ENCODE data around the gene MRPL19.
A peak's percentile ranks its signal among the peaks of the same experiment; 100 is the strongest.

The MRPL19 gene

DNA sequence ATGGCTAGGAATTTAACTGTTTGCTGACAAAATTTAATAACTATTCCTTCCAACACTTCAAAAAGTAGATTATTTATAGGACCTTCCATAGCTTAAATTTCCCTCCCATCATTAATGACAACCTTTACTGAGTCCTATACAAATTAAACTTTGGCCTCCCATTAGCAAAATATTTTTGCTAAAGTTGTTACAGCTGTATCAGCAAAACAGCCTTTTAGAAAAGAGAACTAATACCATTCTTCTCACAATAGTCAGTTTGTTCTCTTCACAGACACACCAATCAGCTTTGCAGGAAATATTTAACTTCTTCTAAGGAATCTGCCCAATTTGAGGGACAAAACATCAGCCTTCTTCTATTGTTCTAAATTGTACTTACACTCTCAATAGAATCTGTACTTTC is 76.1 kb downstream of the MRPL19 start:
- TF ChIP-seq, protein P1, sequence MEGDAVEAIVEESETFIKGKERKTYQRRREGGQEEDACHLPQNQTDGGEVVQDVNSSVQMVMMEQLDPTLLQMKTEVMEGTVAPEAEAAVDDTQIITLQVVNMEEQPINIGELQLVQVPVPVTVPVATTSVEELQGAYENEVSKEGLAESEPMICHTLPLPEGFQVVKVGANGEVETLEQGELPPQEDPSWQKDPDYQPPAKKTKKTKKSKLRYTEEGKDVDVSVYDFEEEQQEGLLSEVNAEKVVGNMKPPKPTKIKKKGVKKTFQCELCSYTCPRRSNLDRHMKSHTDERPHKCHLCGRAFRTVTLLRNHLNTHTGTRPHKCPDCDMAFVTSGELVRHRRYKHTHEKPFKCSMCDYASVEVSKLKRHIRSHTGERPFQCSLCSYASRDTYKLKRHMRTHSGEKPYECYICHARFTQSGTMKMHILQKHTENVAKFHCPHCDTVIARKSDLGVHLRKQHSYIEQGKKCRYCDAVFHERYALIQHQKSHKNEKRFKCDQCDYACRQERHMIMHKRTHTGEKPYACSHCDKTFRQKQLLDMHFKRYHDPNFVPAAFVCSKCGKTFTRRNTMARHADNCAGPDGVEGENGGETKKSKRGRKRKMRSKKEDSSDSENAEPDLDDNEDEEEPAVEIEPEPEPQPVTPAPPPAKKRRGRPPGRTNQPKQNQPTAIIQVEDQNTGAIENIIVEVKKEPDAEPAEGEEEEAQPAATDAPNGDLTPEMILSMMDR (IDR thresholded peaks at IDR 0.05; ENCODE audit: low read depth, low read length): no peak
- TF ChIP-seq POLR2A (IDR thresholded peaks at IDR 0.05; ENCODE audit: extremely low read depth, insufficient read length) (no peak), MYC (IDR thresholded peaks at IDR 0.05; ENCODE audit: low read depth, low read length) (no peak)
- TF ChIP-seq, protein P2, sequence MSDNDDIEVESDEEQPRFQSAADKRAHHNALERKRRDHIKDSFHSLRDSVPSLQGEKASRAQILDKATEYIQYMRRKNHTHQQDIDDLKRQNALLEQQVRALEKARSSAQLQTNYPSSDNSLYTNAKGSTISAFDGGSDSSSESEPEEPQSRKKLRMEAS (IDR thresholded peaks at IDR 0.05; ENCODE audit: low read depth, low read length): no peak

DNA sequence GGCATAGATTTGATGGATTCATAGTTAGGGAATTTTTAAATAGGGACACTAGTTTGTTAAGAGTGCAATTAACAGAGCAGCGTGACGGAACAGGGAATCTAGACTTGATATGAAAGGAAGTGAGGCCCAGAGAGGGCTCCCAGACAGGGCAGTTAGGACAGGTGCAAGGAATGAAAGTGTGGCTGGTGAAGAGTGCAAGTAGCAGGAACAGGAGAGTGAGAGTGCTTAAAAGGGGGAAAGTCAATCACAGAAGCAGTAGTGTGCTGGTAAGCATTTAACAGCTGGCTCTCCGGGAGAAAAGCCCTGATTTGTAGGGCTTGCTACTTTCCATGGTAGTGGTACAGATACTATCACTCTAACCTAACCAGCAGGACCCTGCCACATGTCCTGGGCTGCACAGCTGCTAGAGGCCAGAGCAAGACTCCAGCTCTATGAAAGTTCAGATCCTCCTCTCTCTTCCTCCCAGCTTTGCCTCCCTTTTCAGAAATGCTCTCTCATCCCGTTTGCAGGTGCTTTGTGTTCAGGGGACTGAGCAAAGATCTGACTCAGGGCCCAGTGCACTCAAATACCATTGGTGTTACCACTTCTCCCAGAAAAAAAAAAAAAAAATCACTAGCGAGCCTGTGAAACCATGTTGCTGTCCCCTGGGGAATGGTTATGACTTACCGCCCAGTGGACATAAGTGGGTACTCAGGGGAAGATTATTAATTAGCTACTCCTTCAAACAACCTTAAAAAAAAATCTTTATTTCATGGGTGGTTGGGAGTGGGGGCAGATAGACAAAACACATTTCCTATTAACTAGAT is 82.2 kb downstream of the MRPL19 start:
- TF ChIP-seq, protein P2 (IDR thresholded peaks at IDR 0.05; ENCODE audit: low read depth, low read length): no peak
- TF ChIP-seq, protein P1 (IDR thresholded peaks at IDR 0.05; ENCODE audit: low read depth, low read length): no peak
- no peak for TF ChIP-seq MYC (IDR thresholded peaks at IDR 0.05; ENCODE audit: low read depth, low read length)
- TF ChIP-seq POLR2A (IDR thresholded peaks at IDR 0.05; ENCODE audit: extremely low read depth, insufficient read length): no peak
- no peak for DNase-seq (ENCODE audit: low read depth)
- H3K4me3 ChIP-seq (ENCODE audit: low read depth, low read length): no peak overlapping the region

More for the DNA sequence above, 76.1 kb downstream of the MRPL19 start:
- DNase-seq (ENCODE audit: low read depth): no peak
- H3K4me3 ChIP-seq (ENCODE audit: low read depth, low read length): no peak overlapping the region

DNA sequence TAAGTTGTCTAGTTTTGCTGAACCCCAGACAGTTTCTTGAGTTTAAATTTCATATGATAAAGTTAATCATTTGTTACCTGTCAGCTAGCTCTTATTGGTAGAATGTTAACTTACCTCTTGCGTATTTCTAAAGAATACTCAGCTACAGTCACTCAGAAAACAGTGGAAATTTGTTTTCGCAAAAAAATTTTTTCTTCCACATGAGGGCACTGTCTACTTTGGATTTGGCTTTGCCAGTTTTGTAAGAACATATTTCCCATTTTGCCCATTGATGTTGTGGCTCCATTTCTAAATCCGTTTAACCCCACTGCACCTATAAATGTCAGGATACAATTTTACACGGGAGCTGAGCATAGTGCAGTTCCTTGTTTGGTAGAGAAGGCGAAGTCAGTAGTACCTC is 83.3 kb downstream of the MRPL19 start:
- DNase-seq (ENCODE audit: low read depth): peak; percentile 35
- H3K4me3 ChIP-seq (ENCODE audit: low read depth, low read length): no peak overlapping the region
- TF ChIP-seq, protein P1 (IDR thresholded peaks at IDR 0.05; ENCODE audit: low read depth, low read length): peak; percentile 21
- TF ChIP-seq, protein P2 (IDR thresholded peaks at IDR 0.05; ENCODE audit: low read depth, low read length): no peak
- TF ChIP-seq POLR2A (IDR thresholded peaks at IDR 0.05; ENCODE audit: extremely low read depth, insufficient read length): no peak
- no peak for TF ChIP-seq MYC (IDR thresholded peaks at IDR 0.05; ENCODE audit: low read depth, low read length)

DNA sequence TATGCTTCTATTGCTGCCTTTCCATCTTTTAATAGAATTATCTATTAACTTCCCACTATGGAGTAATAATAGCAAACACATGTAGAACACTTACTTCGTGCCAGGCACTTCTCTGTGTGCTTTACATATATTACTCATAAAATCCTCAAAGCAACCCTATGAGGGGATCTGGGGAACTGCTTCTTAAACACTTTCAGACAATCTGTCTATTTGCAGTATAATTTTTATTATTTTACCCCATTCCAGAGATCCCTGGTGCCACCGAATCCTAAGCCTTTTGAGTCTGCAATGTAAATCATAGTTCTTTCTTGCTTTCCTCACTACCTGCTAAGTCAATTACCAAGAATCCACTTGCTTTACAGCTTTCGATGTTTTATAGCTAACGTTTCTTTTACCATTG is 89.7 kb downstream of the MRPL19 start:
- DNase-seq (ENCODE audit: low read depth): no peak
- TF ChIP-seq, protein P2 (IDR thresholded peaks at IDR 0.05; ENCODE audit: low read depth, low read length): no peak
- TF ChIP-seq, protein P1 (IDR thresholded peaks at IDR 0.05; ENCODE audit: low read depth, low read length): no peak
- TF ChIP-seq MYC (IDR thresholded peaks at IDR 0.05; ENCODE audit: low read depth, low read length) (no peak), POLR2A (IDR thresholded peaks at IDR 0.05; ENCODE audit: extremely low read depth, insufficient read length) (no peak)
- H3K4me3 ChIP-seq (ENCODE audit: low read depth, low read length): no peak overlapping the region

DNA sequence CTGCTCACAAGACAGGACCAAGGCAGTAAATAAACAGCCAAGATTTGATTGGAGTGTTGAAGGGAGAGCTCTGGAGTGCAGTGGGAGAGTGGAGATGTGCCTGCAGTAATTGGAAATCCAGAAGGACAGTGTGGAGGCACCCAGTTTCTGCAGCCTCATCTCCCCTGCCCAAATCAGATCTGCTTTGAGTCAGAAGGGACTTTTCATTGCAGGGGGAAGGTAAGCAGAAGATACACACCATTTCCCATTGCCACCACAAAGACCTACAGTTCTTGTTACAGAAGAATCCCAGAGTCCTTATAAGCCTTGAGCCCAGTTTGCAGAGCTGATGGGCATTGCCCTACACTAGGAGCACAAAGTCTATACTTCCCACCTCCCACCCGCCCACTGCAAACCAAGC is 91.4 kb downstream of the MRPL19 start:
- DNase-seq (ENCODE audit: low read depth): no peak
- H3K4me3 ChIP-seq (ENCODE audit: low read depth, low read length): no peak overlapping the region
- TF ChIP-seq POLR2A (IDR thresholded peaks at IDR 0.05; ENCODE audit: extremely low read depth, insufficient read length) (no peak), MYC (IDR thresholded peaks at IDR 0.05; ENCODE audit: low read depth, low read length) (no peak)
- TF ChIP-seq, protein P1 (IDR thresholded peaks at IDR 0.05; ENCODE audit: low read depth, low read length): no peak
- TF ChIP-seq, protein P2 (IDR thresholded peaks at IDR 0.05; ENCODE audit: low read depth, low read length): no peak

All from NB4 (cell line).